Stimulated activated CD8-positive, alpha-beta memory T cell treated with anti-CD3 and anti-CD28 coated beads, Interleukin-15, amount 100 ng/mL, for 1 hour (primary cell): ENCODE results near the gene TCEA2.
"Not testable (repeated sequence)": the region's sequence is repeated elsewhere in the genome, so short reads cannot be mapped to it uniquely, and the experiment has no call there.

Experiments used
- DNase-seq: peaks from one replicate; pipeline ENCODE4 v3.0.0-alpha.2; 2020; ENCODE audit warnings: low read depth

Gene TCEA2

GRCh38 chr20:64077876-64078551 lies 15.0 kb downstream of the TCEA2 start:
- no peak for DNase-seq

GRCh38 chr20:64078934-64079272 lies 15.9 kb downstream of the TCEA2 start:
- DNase-seq = no peak

GRCh38 chr20:64079273-64080012 lies 16.4 kb downstream of the TCEA2 start, which contains the start of gene RGS19:
Gene RGS19, minus strand, starts transcription at chr20:64079518. Its CDS starts 2,632 bp downstream, at chr20:64076886.
- DNase-seq = no peak

GRCh38 chr20:64080013-64080812 lies 17.2 kb downstream of the TCEA2 start, which contains the start of gene OPRL1:
Gene OPRL1, plus strand, starts transcription at chr20:64080082. Its CDS starts 12,639 bp downstream, at chr20:64092721.
- DNase-seq = no peak

- DNase-seq = no peak
These were observed 18.0 kb downstream of the TCEA2 start for GRCh38 chr20:64080813-64081623.

GRCh38 chr20:64081624-64081964 lies 18.6 kb downstream of the TCEA2 start:
- no peak for DNase-seq

- no peak for DNase-seq
These were observed 19.2 kb downstream of the TCEA2 start for GRCh38 chr20:64082126-64082731.

- DNase-seq = no peak
These were observed 19.9 kb downstream of the TCEA2 start for GRCh38 chr20:64082820-64083377.

- no peak for DNase-seq
These were observed 20.4 kb downstream of the TCEA2 start for GRCh38 chr20:64083378-64083803.

- no peak for DNase-seq
These were observed 21.0 kb downstream of the TCEA2 start, which contains the start of gene LKAAEAR1 for GRCh38 chr20:64083804-64084684. Gene LKAAEAR1, minus strand, starts transcription at chr20:64084398. Its CDS starts 179 bp downstream, at chr20:64084219.

GRCh38 chr20:64084685-64085152 lies 21.7 kb downstream of the TCEA2 start:
- no peak for DNase-seq

GRCh38 chr20:64086801-64087200 lies 23.8 kb downstream of the TCEA2 start:
- DNase-seq = no peak

GRCh38 chr20:64087226-64087825 lies 24.3 kb downstream of the TCEA2 start:
- not testable (repeated sequence) for DNase-seq

- not testable (repeated sequence) for DNase-seq
These were observed 25.6 kb downstream of the TCEA2 start for GRCh38 chr20:64088586-64088985.

GRCh38 chr20:64090165-64090564 lies 27.2 kb downstream of the TCEA2 start:
- no peak for DNase-seq

GRCh38 chr20:64091340-64091739 lies 28.3 kb downstream of the TCEA2 start:
- no peak for DNase-seq

- DNase-seq = no peak
These were observed 28.8 kb downstream of the TCEA2 start for GRCh38 chr20:64091770-64092169.

GRCh38 chr20:64092258-64093012 lies 29.4 kb downstream of the TCEA2 start:
- no peak for DNase-seq
